SK-N-SH (cell line): ENCODE measurements around the gene OR4Q3.
"Not testable (repeated sequence)": the region's sequence is repeated elsewhere in the genome, so short reads cannot be mapped to it uniquely, and the experiment has no call there.

Source experiments
- GABPA ChIP-seq: IDR thresholded peaks from 2 replicates; pipeline ENCODE4 v1.4.0; 2012; ENCODE audit warnings: low read depth, mild to moderate bottlenecking
- JUND ChIP-seq: IDR thresholded peaks from 2 replicates; pipeline ENCODE4 v1.4.0; 2012
- RAD21 ChIP-seq: IDR thresholded peaks from 2 replicates; pipeline ENCODE4 v1.6.1; 2012; ENCODE audit warnings: mild to moderate bottlenecking, low read length
- RCOR1 ChIP-seq: fragments of 150-350 bp; IDR thresholded peaks from 2 replicates; pipeline ENCODE4 v1.6.1; 2017; ENCODE audit warnings: antibody characterized with exemption, low read length
- RXRA ChIP-seq: IDR thresholded peaks from 2 replicates; pipeline ENCODE4 v1.4.0; 2012; ENCODE audit warnings: low read depth, mild to moderate bottlenecking, borderline replicate concordance
- TAF1 ChIP-seq: IDR thresholded peaks from 2 replicates; pipeline ENCODE4 v1.6.1; 2012; ENCODE audit warnings: low read depth, mild to moderate bottlenecking, low read length, moderate library complexity, borderline replicate concordance
- TF ChIP-seq, protein P1 (sequence below): fragments of 200-600 bp; sonication (generic); IDR thresholded peaks from 2 replicates; pipeline ENCODE4 v1.6.1; 2017; ENCODE audit warnings: antibody characterized with exemption, mild to moderate bottlenecking, moderate library complexity
- TF ChIP-seq, protein P2 (sequence below): IDR thresholded peaks from 2 replicates; pipeline ENCODE4 v1.4.0; 2012; ENCODE audit warnings: low read depth, borderline replicate concordance
- TF ChIP-seq, protein P3 (sequence below): fragments of 150-350 bp; IDR thresholded peaks from 2 replicates; pipeline ENCODE4 v1.6.1; 2017; ENCODE audit warnings: antibody characterized with exemption, low read length, low read depth, borderline replicate concordance
- TF ChIP-seq, protein P4 (sequence below): IDR thresholded peaks from 2 replicates; pipeline ENCODE4 v1.4.0; 2012; ENCODE audit warnings: low read depth

DNA sequence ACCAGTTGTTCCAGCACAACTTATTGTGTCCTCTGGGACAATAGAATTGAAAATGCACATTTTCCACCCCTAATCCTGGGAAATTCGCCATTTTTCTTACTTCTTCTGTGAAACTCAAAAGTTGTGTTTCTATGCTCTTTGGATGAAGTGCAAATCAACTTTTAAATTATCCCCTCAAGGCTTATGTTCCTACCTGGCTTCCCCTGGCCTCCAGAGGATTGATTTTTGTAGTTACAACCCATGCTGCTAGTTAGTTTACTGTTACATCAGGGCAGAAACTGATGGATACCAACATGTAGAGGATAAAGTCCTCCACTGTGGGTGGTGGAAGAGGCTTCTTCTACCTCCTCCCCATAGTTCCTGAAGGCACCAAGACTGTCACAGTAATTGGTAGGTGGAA, 29.8 kb downstream of the OR4Q3 start, which contains the start of gene OR4M1:
- TF ChIP-seq, protein P1, sequence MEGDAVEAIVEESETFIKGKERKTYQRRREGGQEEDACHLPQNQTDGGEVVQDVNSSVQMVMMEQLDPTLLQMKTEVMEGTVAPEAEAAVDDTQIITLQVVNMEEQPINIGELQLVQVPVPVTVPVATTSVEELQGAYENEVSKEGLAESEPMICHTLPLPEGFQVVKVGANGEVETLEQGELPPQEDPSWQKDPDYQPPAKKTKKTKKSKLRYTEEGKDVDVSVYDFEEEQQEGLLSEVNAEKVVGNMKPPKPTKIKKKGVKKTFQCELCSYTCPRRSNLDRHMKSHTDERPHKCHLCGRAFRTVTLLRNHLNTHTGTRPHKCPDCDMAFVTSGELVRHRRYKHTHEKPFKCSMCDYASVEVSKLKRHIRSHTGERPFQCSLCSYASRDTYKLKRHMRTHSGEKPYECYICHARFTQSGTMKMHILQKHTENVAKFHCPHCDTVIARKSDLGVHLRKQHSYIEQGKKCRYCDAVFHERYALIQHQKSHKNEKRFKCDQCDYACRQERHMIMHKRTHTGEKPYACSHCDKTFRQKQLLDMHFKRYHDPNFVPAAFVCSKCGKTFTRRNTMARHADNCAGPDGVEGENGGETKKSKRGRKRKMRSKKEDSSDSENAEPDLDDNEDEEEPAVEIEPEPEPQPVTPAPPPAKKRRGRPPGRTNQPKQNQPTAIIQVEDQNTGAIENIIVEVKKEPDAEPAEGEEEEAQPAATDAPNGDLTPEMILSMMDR, result not testable (repeated sequence)
- TF ChIP-seq, protein P2, sequence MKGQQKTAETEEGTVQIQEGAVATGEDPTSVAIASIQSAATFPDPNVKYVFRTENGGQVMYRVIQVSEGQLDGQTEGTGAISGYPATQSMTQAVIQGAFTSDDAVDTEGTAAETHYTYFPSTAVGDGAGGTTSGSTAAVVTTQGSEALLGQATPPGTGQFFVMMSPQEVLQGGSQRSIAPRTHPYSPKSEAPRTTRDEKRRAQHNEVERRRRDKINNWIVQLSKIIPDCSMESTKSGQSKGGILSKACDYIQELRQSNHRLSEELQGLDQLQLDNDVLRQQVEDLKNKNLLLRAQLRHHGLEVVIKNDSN, result not testable (repeated sequence)
- not testable (repeated sequence) for TF ChIP-seq RXRA, JUND, RAD21, TAF1, GABPA, RCOR1
- TF ChIP-seq, protein P3, sequence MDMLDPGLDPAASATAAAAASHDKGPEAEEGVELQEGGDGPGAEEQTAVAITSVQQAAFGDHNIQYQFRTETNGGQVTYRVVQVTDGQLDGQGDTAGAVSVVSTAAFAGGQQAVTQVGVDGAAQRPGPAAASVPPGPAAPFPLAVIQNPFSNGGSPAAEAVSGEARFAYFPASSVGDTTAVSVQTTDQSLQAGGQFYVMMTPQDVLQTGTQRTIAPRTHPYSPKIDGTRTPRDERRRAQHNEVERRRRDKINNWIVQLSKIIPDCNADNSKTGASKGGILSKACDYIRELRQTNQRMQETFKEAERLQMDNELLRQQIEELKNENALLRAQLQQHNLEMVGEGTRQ, result not testable (repeated sequence)
- TF ChIP-seq, protein P4, sequence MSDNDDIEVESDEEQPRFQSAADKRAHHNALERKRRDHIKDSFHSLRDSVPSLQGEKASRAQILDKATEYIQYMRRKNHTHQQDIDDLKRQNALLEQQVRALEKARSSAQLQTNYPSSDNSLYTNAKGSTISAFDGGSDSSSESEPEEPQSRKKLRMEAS, result not testable (repeated sequence)
